ENCODE measurements around the gene SLC25A18.

GRCh38 chr22:17633998-17634323 is 70.7 kb downstream of the SLC25A18 start:
- TF ChIP-seq POLR2AphosphoS5 (IDR thresholded peaks at IDR 0.05; ENCODE audit: borderline replicate concordance, low read depth, low read length) (no peak), EZH2 (IDR thresholded peaks at IDR 0.05) (no peak)
